GM19023 (cell line): ENCODE data around the gene CACNA2D3.

Source experiments
- ATAC-seq: cut with Tn5 transposase; IDR thresholded peaks from one replicate; pipeline ENCODE4 v1.9.1; 2021; ENCODE audit warnings: mild to moderate bottlenecking, moderate library complexity; ENCODE audit not compliant: unreplicated experiment

The CACNA2D3 gene

GRCh38 chr3:54360320-54360719, 238.0 kb downstream of the CACNA2D3 start:
- no peak for ATAC-seq

- no peak for ATAC-seq
Measured at GRCh38 chr3:54361746-54362283, 239.5 kb downstream of the CACNA2D3 start.

- ATAC-seq = no peak
Measured at GRCh38 chr3:54366007-54366750, 243.8 kb downstream of the CACNA2D3 start.

- ATAC-seq = no peak
Measured at GRCh38 chr3:54366839-54367238, 244.5 kb downstream of the CACNA2D3 start.

GRCh38 chr3:54372232-54372631, 249.9 kb downstream of the CACNA2D3 start:
- ATAC-seq = no peak

- no peak for ATAC-seq
Measured at GRCh38 chr3:54374214-54374852, 252.0 kb downstream of the CACNA2D3 start.

- no peak for ATAC-seq
Measured at GRCh38 chr3:54376142-54376807, 253.9 kb downstream of the CACNA2D3 start.

GRCh38 chr3:54376939-54377578, 254.7 kb downstream of the CACNA2D3 start:
- no peak for ATAC-seq

- ATAC-seq = no peak
Measured at GRCh38 chr3:54378184-54378583, 255.8 kb downstream of the CACNA2D3 start.

GRCh38 chr3:54384279-54384678, 261.9 kb downstream of the CACNA2D3 start:
- no peak for ATAC-seq

- ATAC-seq = no peak
Measured at GRCh38 chr3:54390582-54390981, 268.2 kb downstream of the CACNA2D3 start.

- ATAC-seq = no peak
Measured at GRCh38 chr3:54393150-54393549, 270.8 kb downstream of the CACNA2D3 start.

GRCh38 chr3:54408328-54408727, 286.0 kb downstream of the CACNA2D3 start:
- ATAC-seq = no peak

- ATAC-seq = no peak
Measured at GRCh38 chr3:54421943-54422342, 299.6 kb downstream of the CACNA2D3 start.

- ATAC-seq = no peak
Measured at GRCh38 chr3:54424292-54424691, 301.9 kb downstream of the CACNA2D3 start.

GRCh38 chr3:54426381-54426780, 304.0 kb downstream of the CACNA2D3 start:
- ATAC-seq = no peak

GRCh38 chr3:54427501-54427900, 305.1 kb downstream of the CACNA2D3 start:
- no peak for ATAC-seq

GRCh38 chr3:54427941-54428871, 305.9 kb downstream of the CACNA2D3 start:
- ATAC-seq = no peak

- ATAC-seq = no peak
Measured at GRCh38 chr3:54432975-54433374, 310.6 kb downstream of the CACNA2D3 start.

- ATAC-seq = no peak
Measured at GRCh38 chr3:54433846-54434245, 311.5 kb downstream of the CACNA2D3 start.
